A549 (cell line): ENCODE measurements around the gene DDX27. TPM values are rescaled to one million over a fixed set of nuclear protein-coding genes. Genes with fewer than 3 reads are reported as not detected.

Experiments
- ATAC-seq, 2 experiments: fragments of 200-7000 bp in 1 of 2; fragments of >200 bp in 1 of 2; cut with Nextera tagmentation in 1 of 2; cut with Tn5 transposase in 1 of 2; 3 replicates each; pipeline versions ENCODE4 v1.8.0 to v1.9.1; 2018 to 2020; ENCODE audit warnings: mild to moderate bottlenecking in 1 of 2, moderate library complexity in 1 of 2
- CTCF ChIA-PET: fragments of 300-600 bp; sonication (Branson Sonifier 250); formaldehyde crosslinking; extraction: SDS; loops from one replicate; lab custom pipeline; 2021; ENCODE audit warnings: antibody characterized with exemption, inconsistent platforms; lab: Yijun Ruan, JAX
- POLR2A ChIA-PET: fragments of 350-600 bp; formaldehyde crosslinking; extraction: SDS; loops from one replicate; lab custom pipeline; 2021; ENCODE audit warnings: antibody characterized with exemption, inconsistent platforms; lab: Yijun Ruan, JAX
- DNase-seq, 2 experiments: peaks; one replicate each; pipeline versions ENCODE4 v3.0.0 to v3.0.0-alpha.2; 2011 to 2016; ENCODE audit warnings: low read depth in 1 of 2, low spot score in 1 of 2
- FAIRE-seq: peaks from 2 replicates; lab custom pipeline; 2011; peaks lifted over from hg19 to GRCh38; lab: Jason Lieb, UNC
- H3K27ac ChIP-seq, 2 experiments: fragments of >200 bp; sonication (Bioruptor Twin); formaldehyde crosslinking; 3 replicates each; pipeline ENCODE4 v1.5.1; 2016 to 2017
- H3K4me1 ChIP-seq: fragments of >200 bp; sonication (Bioruptor Twin); formaldehyde crosslinking; 3 replicates; pipeline ENCODE4 v1.6.1; 2016
- H3K4me2 ChIP-seq: fragments of >200 bp; sonication (Bioruptor Twin); formaldehyde crosslinking; 3 replicates; pipeline ENCODE4 v1.6.1; 2016
- H3K4me3 ChIP-seq: fragments of >200 bp; sonication (Bioruptor Twin); formaldehyde crosslinking; 3 replicates; pipeline ENCODE4 v1.5.1; 2016
- H3K9me3 ChIP-seq: fragments of >200 bp; sonication (Bioruptor Twin); formaldehyde crosslinking; 3 replicates; pipeline ENCODE4 v1.6.1; 2016
- CBX2 ChIP-seq: fragments of 200-600 bp; sonication (generic); IDR thresholded peaks from 2 replicates; pipeline ENCODE4 v1.6.1; 2016; ENCODE audit warnings: low read depth, mild to moderate bottlenecking, borderline replicate concordance
- CEBPB ChIP-seq, 2 experiments: fragments of >200 bp in 1 of 2; sonication (Bioruptor Twin) in 1 of 2; formaldehyde crosslinking in 1 of 2; IDR thresholded peaks; 2 replicates each; pipeline ENCODE4 v1.6.1; 2012 to 2016
- E2F6 ChIP-seq: IDR thresholded peaks from 2 replicates; pipeline ENCODE4 v1.6.1; 2012; ENCODE audit warnings: low read depth, borderline replicate concordance
- FOSB ChIP-seq: fragments of 250-450 bp; sonication (Bioruptor Pico); IDR thresholded peaks from 2 replicates; pipeline ENCODE4 v1.5.0; 2020; ENCODE audit warnings: mild to moderate bottlenecking, moderate library complexity
- HOXA7 ChIP-seq: fragments of 250-450 bp; sonication (Bioruptor Pico); IDR thresholded peaks from 2 replicates; pipeline ENCODE4 v1.5.0; 2020; ENCODE audit warnings: mild to moderate bottlenecking, moderate library complexity
- JUN ChIP-seq, 2 experiments: fragments of >200 bp; sonication (Bioruptor Twin); formaldehyde crosslinking; IDR thresholded peaks; 2 replicates in 1 of 2; 3 replicates in 1 of 2; pipeline ENCODE4 v1.6.1; 2016 to 2017
- MYC ChIP-seq: IDR thresholded peaks from 2 replicates; pipeline ENCODE4 v1.6.1; 2012; ENCODE audit warnings: mild to moderate bottlenecking, inconsistent platforms, low read length, improper control_type of control experiment, borderline replicate concordance
- RARB ChIP-seq: fragments of 250-450 bp; sonication (Bioruptor Pico); IDR thresholded peaks from 2 replicates; pipeline ENCODE4 v1.8.0; 2021; ENCODE audit warnings: mild to moderate bottlenecking, moderate library complexity
- TFCP2L1 ChIP-seq: fragments of 250-450 bp; sonication (Bioruptor Pico); IDR thresholded peaks from 2 replicates; pipeline ENCODE4 v1.5.0; 2021; ENCODE audit warnings: mild to moderate bottlenecking
- TP53 ChIP-seq: fragments of 250-450 bp; sonication (Bioruptor Pico); IDR thresholded peaks from 2 replicates; pipeline ENCODE4 v1.5.0; 2021; ENCODE audit warnings: mild to moderate bottlenecking, moderate library complexity
- WGBS: methylation state at CpG from one replicate; pipeline ENCODE4 v1.1.6; 2017; ENCODE audit errors: missing lambda C conversion rate; 5-methylcytosine and 5-hydroxymethylcytosine counted together
- polyA plus RNA-seq, 4 experiments: library from polyadenylated mRNA; depleted of rRNA in 3 of 4; stranded (reverse); fragments of >200 nt; fragmentation: RNase III in 1 of 4; extraction: RNeasy Plus Mini Kit Qiagen cat#74134 plus additional on column Dnase treatment in 1 of 4; gene quantifications; 2 replicates in 3 of 4; 3 replicates in 1 of 4; pipeline ENCODE4 v1.2.3, GENCODE V29; 2011 to 2017
- TF ChIP-seq, protein P1 (sequence below): IDR thresholded peaks from 2 replicates; pipeline ENCODE4 v1.6.1; 2012
- TF ChIP-seq, protein P2 (sequence below): fragments of 200-600 bp; sonication (generic); IDR thresholded peaks from 2 replicates; pipeline ENCODE4 v1.6.1; 2016; ENCODE audit warnings: antibody characterized with exemption, mild to moderate bottlenecking, moderate library complexity

Gene DDX27
- polyA plus RNA-seq, 2 of the 4 experiments (the other 2 are of a cell fraction), result 69.3 TPM

DNA sequence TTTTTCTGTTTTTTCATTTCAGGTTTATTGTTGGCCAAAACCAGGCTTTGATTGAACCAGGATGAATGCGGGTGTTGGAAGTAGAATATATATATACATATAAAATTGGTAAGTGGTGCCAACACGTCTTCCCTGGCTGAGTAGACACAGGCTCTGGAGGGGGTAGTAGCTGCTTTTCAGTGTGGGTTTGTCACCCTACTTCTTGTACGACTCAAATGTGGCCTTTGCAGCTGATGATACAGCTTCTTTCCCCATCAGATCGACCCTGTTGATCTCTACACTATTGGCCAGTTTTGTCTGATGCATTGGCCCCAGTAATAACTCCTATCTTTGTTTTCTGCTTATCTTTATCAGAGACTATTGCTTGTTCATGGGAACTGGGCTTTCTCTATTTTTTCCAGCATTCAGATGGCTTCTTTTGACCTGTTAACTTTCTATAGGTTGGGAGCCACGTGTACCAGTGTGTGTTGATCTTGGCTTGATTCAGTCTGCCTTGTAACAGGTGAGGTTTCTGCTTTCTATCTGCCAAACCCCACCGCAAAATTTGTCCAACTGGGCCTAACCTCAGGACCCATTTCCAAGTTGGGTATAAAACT, 61.3 kb downstream of the DDX27 start:
- FAIRE-seq (no peak), DNase-seq (no peak), ATAC-seq (no peak)
- POLR2A ChIA-PET, result interaction anchor here (0.5 to 1.9 kb wide), 7 partner anchors 9 to 326 kb away, joined by 3 to 10 read pairs (median 4); partner anchors contain the start of gene CSE1L
- TF ChIP-seq JUN (IDR thresholded peaks at IDR 0.05), result no peak; a peak in 1 of 5 replicates
- TF ChIP-seq, protein P1, sequence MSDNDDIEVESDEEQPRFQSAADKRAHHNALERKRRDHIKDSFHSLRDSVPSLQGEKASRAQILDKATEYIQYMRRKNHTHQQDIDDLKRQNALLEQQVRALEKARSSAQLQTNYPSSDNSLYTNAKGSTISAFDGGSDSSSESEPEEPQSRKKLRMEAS, result 0 out of 2 replicates have a peak, but pooled peaks have one; percentile 43
- 0 out of 2 replicates have a peak, but pooled peaks have one; percentile 30 for TF ChIP-seq MYC
- 3% methylated on average over 6 of the region's 6 CpGs for WGBS
- Histone ChIP-seq H3K27ac (peak overlapping the region; percentile 98), H3K4me2 (peak overlapping the region; percentile 97), H3K9me3 (no peaks in the 10 kb centered on the region), H3K4me3 (peak overlapping the region; percentile 92), H3K4me1 (peaks cover 52% of the 10 kb centered on the region)
- CTCF ChIA-PET, result interaction anchor here (0.8 to 2.1 kb wide), 3 partner anchors 8 to 204 kb away, joined by 3 to 7 read pairs (median 4); no protein-coding TSS in a partner anchor

DNA sequence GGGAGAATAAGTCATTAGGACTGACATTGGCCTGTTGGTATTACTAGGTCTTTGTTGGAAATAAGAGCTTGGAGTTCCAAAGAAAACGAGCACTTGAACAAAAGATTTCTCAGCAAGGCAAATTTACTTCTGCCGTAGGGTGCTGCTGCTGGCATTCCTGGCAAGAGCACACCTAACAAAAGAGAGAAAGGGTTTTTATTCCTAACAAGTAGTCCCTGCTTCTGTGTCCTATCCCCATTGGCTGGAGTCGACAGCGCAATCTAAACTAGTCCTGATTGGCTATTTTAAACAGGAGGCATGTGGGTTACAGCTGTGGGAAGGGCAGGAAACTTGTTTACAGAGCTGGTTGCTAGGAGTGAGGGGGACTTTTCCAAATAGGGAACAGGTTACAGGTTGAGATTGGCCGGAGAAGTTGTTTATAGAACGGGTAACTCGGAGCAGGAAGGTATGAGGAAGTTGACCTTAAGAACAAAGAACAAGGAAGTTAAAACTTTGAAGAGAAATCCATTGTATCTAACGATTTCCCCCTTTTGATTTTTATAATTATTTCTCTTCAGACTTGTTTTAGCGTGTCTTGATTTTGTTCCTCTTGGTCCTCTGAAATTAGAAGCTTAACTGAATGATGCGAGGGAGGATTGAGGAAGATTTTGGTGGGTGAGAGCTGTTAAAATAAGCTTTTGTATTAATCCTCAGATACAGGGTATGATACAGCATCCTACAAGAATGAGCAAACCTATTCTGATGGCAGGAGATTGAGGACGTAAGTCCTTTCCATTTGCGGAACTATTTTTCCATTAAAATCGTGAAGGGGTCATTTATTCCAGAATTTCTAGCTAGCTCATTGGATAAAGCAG, 62.1 kb downstream of the DDX27 start:
- ATAC-seq (peak in 1 of 2 experiments; percentile 13; a peak in 3 of 6 replicates), DNase-seq (peak in 1 of 2 experiments; percentile 86), FAIRE-seq (no peak)
- peak overlapping the region; percentile 97 for H3K4me2 ChIP-seq
- H3K4me1 ChIP-seq, result peaks cover 52% of the 10 kb centered on the region
- peaks cover 3% of the 10 kb centered on the region; the same call in 2 of the 3 replicates for H3K9me3 ChIP-seq
- TF ChIP-seq HOXA7 (CRISPR knock-in tag) (peak; percentile 89), TFCP2L1 (CRISPR knock-in tag) (peak; percentile 94), RARB (peak; percentile 71), FOSB (CRISPR knock-in tag) (peak; percentile 84), E2F6 (no peak), CEBPB (IDR thresholded peaks at IDR 0.05) (no peak)
- TF ChIP-seq, protein P1, result peak; percentile 34; the same call in 1 of the 2 replicates
- CTCF ChIA-PET, result interaction anchor here (0.8 to 2.1 kb wide), 3 partner anchors 10 to 203 kb away, joined by 3 to 7 read pairs (median 4); no protein-coding TSS in a partner anchor
- POLR2A ChIA-PET, result interaction anchor here (0.6 to 1.9 kb wide), 3 partner anchors 9 to 326 kb away, joined by 3 to 4 read pairs (median 3); no protein-coding TSS in a partner anchor
- 13% methylated on average over 13 of the region's 13 CpGs for WGBS
- H3K4me3 ChIP-seq, result peak overlapping the region; percentile 92
- H3K27ac ChIP-seq, result peak overlapping the region; percentile 98

GRCh38 chr20:49281913-49282467, 62.8 kb downstream of the DDX27 start:
- H3K4me1 ChIP-seq, result peaks cover 56% of the 10 kb centered on the region

More at GRCh38 chr20:49281913-49282467, 62.8 kb downstream of the DDX27 start:
- Histone ChIP-seq H3K4me2 (peak overlapping the region; percentile 97), H3K4me3 (peak overlapping the region; percentile 92), H3K27ac (peak overlapping the region; percentile 98; a peak in 5 of 6 replicates), H3K9me3 (peaks cover 9% of the 10 kb centered on the region; the same call in 2 of the 3 replicates)
- TF ChIP-seq, protein P2, sequence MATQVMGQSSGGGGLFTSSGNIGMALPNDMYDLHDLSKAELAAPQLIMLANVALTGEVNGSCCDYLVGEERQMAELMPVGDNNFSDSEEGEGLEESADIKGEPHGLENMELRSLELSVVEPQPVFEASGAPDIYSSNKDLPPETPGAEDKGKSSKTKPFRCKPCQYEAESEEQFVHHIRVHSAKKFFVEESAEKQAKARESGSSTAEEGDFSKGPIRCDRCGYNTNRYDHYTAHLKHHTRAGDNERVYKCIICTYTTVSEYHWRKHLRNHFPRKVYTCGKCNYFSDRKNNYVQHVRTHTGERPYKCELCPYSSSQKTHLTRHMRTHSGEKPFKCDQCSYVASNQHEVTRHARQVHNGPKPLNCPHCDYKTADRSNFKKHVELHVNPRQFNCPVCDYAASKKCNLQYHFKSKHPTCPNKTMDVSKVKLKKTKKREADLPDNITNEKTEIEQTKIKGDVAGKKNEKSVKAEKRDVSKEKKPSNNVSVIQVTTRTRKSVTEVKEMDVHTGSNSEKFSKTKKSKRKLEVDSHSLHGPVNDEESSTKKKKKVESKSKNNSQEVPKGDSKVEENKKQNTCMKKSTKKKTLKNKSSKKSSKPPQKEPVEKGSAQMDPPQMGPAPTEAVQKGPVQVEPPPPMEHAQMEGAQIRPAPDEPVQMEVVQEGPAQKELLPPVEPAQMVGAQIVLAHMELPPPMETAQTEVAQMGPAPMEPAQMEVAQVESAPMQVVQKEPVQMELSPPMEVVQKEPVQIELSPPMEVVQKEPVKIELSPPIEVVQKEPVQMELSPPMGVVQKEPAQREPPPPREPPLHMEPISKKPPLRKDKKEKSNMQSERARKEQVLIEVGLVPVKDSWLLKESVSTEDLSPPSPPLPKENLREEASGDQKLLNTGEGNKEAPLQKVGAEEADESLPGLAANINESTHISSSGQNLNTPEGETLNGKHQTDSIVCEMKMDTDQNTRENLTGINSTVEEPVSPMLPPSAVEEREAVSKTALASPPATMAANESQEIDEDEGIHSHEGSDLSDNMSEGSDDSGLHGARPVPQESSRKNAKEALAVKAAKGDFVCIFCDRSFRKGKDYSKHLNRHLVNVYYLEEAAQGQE, result peak; percentile 8; the same call in 1 of the 2 replicates
- peak; percentile 46 for TF ChIP-seq TP53 (CRISPR knock-in tag)
- peak; percentile 45; the same call in 1 of the 2 replicates for TF ChIP-seq HOXA7 (CRISPR knock-in tag)
- no peak for TF ChIP-seq CBX2
- ChIA-PET POLR2A (interaction anchor here (1.9 kb wide), 1 partner anchor 8 kb away, joined by 4 read pairs; no protein-coding TSS in a partner anchor), CTCF (interaction anchor here (0.8 to 2.1 kb wide), 4 partner anchors 9 to 202 kb away, joined by 3 to 7 read pairs (median 4); no protein-coding TSS in a partner anchor)
- DNase-seq, result no peak
- WGBS, result 17% methylated on average over 9 of the region's 9 CpGs
- FAIRE-seq, result no peak
- ATAC-seq, result no peak
